Measurements from ENCODE around the gene CSKMT.

The CSKMT gene

DNA sequence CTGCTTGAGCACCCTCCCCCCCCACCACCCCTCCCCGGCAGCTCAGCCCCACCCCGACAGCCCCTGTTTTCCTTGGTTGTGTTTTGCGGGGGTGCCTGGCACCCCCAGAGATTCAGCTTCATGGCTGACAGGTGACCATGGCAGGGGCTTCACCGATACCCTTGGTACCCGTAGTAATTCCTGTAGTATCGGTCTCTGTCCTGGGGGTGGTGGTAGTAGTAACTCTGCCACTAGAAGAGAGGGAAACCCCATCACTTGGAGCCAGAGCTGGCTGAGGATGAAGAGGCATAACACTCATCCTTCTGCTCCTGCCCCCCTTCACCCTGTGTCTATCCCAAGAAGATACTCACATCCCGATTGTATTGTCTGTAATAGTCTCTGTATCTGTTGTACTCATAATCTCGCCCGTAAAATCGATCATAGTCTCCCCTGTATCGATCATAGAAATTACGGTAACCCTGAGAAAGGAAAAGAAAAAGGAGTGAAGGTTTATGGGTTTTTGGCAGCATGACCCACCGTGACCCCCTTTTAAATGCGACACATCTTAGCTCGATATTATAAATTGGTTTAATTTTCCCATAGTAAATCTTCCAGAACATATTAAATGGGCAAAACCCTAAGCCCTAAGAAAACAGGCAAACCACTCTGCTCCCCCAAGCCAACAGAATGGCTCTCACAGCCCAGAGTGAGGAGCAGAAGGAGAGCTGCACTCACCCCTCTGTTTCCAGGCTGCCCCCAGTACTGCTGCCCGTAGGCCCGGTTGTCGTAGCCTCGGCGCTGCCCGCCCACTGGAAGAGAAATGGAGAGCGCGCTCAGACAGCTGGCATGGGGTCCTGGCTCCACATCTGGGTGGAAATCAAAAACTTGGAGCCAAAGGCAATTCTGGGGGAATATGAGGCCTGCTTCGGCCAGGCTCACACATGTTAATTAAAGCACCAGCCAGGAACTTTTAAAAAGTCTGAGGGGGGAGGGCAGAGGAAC lies 50.3 kb downstream of the CSKMT start:
- DNase-seq (ENCODE audit: low read depth in 4 of 4, low spot score in 1 of 4), result no peak

- DNase-seq (ENCODE audit: low read depth in 4 of 4, low spot score in 1 of 4), result no peak
These were observed 51.1 kb downstream of the CSKMT start for GRCh38 chr11:62716206-62716605.

- DNase-seq (ENCODE audit: low read depth in 4 of 4, low spot score in 1 of 4), result no peak
These were observed 51.7 kb downstream of the CSKMT start for GRCh38 chr11:62716816-62717215.

All from stimulated activated CD4-positive, alpha-beta T cell treated with anti-CD3 and anti-CD28 coated beads, Interleukin-1b, Interleukin-23, amount 100 ng/mL, for 24 hours (primary cell).